K562 (cell line): Measurements from ENCODE around the gene NOC4L. TPM values are rescaled to one million over a fixed set of nuclear protein-coding genes. Genes with fewer than 3 reads are reported as not detected.

Experiments
- ATAC-seq: fragments of 200-7000 bp; cut with Tn5 transposase; 3 replicates; pipeline ENCODE4 v1.9.1; 2020; ENCODE audit warnings: moderate library complexity
- BruUV-seq: library from RNA; stranded (reverse); fragments of 400-500 nt; replicated peaks from 2 replicates; lab custom pipeline; 2021; lab: Mats Ljungman, UMichigan
- CTCF ChIA-PET: fragments of 300-600 bp; formaldehyde crosslinking; extraction: SDS; loops from one replicate; lab custom pipeline; 2021; ENCODE audit warnings: low intra/inter-chr PET ratio; lab: Yijun Ruan, JAX
- POLR2A ChIA-PET: fragments of 300-600, 350-650 bp; sonication (Branson Sonifier 250); formaldehyde crosslinking; extraction: SDS; loops from one replicate; lab custom pipeline; 2021; ENCODE audit warnings: antibody characterized with exemption, inconsistent platforms; lab: Yijun Ruan, JAX
- DNase-seq, 4 experiments: peaks; one replicate each; pipeline versions ENCODE4 v3.0.0 to v3.0.0-alpha.2; 2011 to 2018; ENCODE audit warnings: low spot score in 3 of 4, mixed read lengths in 3 of 4; ENCODE audit errors: extremely low read depth in 1 of 4
- FAIRE-seq: peaks from 2 replicates; lab custom pipeline; 2011; peaks lifted over from hg19 to GRCh38; lab: Jason Lieb, UNC
- H2AFZ ChIP-seq: 2 replicates; pipeline ENCODE4 v1.6.0; 2011; ENCODE audit warnings: low read depth, low read length, control low read depth, inconsistent platforms
- H3K27ac ChIP-seq: fragments of 200-600 bp; 3 replicates; pipeline ENCODE4 v1.8.0; 2011; ENCODE audit warnings: low read depth, mild to moderate bottlenecking, control low read depth, inconsistent platforms, low read length, moderate library complexity, mixed read lengths; ENCODE audit errors: extremely low read depth
- H3K27me3 ChIP-seq, 2 experiments: fragments of 300-600 bp in 1 of 2; 2 replicates in 1 of 2; 3 replicates in 1 of 2; pipeline versions ENCODE4 v1.6.0 to v1.8.0; 2011; ENCODE audit warnings: inconsistent platforms in 2 of 2, low read length in 2 of 2, mild to moderate bottlenecking in 1 of 2, mixed read lengths in 1 of 2, moderate library complexity in 1 of 2; ENCODE audit not compliant: control insufficient read depth in 2 of 2, insufficient read depth in 2 of 2
- H3K36me3 ChIP-seq: fragments of 300-600 bp; 3 replicates; pipeline ENCODE4 v1.8.0; 2011; ENCODE audit warnings: mild to moderate bottlenecking, low read length, inconsistent platforms; ENCODE audit not compliant: control insufficient read depth, insufficient read depth
- H3K4me1 ChIP-seq, 2 experiments: fragments of 200-600 bp in 1 of 2; replicated peaks in 1 of 2; 2 replicates in 1 of 2; 3 replicates in 1 of 2; pipeline versions ENCODE4 v1.5.1 to v1.8.0; 2011; ENCODE audit warnings: inconsistent platforms in 2 of 2, low read length in 2 of 2, mild to moderate bottlenecking in 1 of 2, mixed read lengths in 1 of 2, moderate library complexity in 1 of 2; ENCODE audit not compliant: control insufficient read depth in 2 of 2, insufficient read depth in 2 of 2
- H3K4me2 ChIP-seq: 2 replicates; pipeline ENCODE4 v1.6.1; 2011; ENCODE audit warnings: low read length, control low read depth, inconsistent platforms, mixed read lengths; ENCODE audit not compliant: insufficient read depth
- H3K4me3 ChIP-seq: fragments of 200-600 bp; sonication (generic), shearing (Covaris generic); 2 replicates; pipeline ENCODE4 v1.5.1; 2016; ENCODE audit warnings: control low read depth, inconsistent platforms
- H3K79me2 ChIP-seq: fragments of 200-600 bp; 3 replicates; pipeline ENCODE4 v1.8.0; 2011; ENCODE audit warnings: low read length, inconsistent platforms; ENCODE audit not compliant: control insufficient read depth, insufficient read depth
- H3K9ac ChIP-seq, 2 experiments: 2 replicates each; pipeline versions ENCODE4 v1.6.0 to v1.6.1; 2011; ENCODE audit warnings: low read depth in 2 of 2, low read length in 2 of 2, control low read depth in 1 of 2, inconsistent platforms in 1 of 2, mild to moderate bottlenecking in 1 of 2, mixed read lengths in 1 of 2; ENCODE audit not compliant: insufficient read depth in 1 of 2
- H3K9me1 ChIP-seq: one replicate; pipeline ENCODE4 v1.6.0; 2011; ENCODE audit warnings: inconsistent platforms, mild to moderate bottlenecking, low read length, moderate library complexity; ENCODE audit not compliant: control insufficient read depth, insufficient read depth
- H3K9me3 ChIP-seq: replicated peaks from 2 replicates; pipeline ENCODE4 v1.5.1; 2011; ENCODE audit warnings: low read depth, low read length, inconsistent platforms; ENCODE audit not compliant: control insufficient read depth, insufficient read depth
- H4K20me1 ChIP-seq: replicated peaks from 2 replicates; pipeline ENCODE4 v1.6.1; 2011; ENCODE audit warnings: low read length, inconsistent platforms, mixed read lengths; ENCODE audit not compliant: control insufficient read depth, insufficient read depth
- CBX8 ChIP-seq: fragments of 200-600 bp; sonication (generic); IDR thresholded peaks from 2 replicates; pipeline ENCODE4 v1.6.1; 2012; ENCODE audit warnings: borderline replicate concordance, mixed run types, low read depth, mild to moderate bottlenecking, moderate library complexity, mixed read lengths, low read length, control low read depth, inconsistent platforms; ENCODE audit not compliant: poor library complexity, severe bottlenecking; ENCODE audit errors: extremely low read depth
- FOSL1 ChIP-seq: fragments of 200-800 bp; sonication (Bioruptor generic); conservative IDR thresholded peaks from 2 replicates; pipeline ENCODE4 v1.6.1; 2016; ENCODE audit warnings: missing genetic modification characterization, missing compliant biosample characterization
- JUN ChIP-seq, 2 experiments: sonication (generic) in 1 of 2; formaldehyde crosslinking in 1 of 2; IDR thresholded peaks; 2 replicates each; pipeline versions ENCODE4 v1.6.1 to v1.8.0; 2012 to 2022; ENCODE audit warnings: borderline replicate concordance in 2 of 2, mild to moderate bottlenecking in 2 of 2, improper control_type of control experiment in 1 of 2, low read depth in 1 of 2, low read length in 1 of 2, missing genetic modification reagents in 1 of 2
- ZNF586 ChIP-seq: fragments of 450-650 bp; formaldehyde crosslinking; conservative IDR thresholded peaks from 2 replicates; pipeline ENCODE4 v1.4.0; 2020; ENCODE audit warnings: mild to moderate bottlenecking, moderate library complexity
- WGBS: fragments of 100-300 bp; shearing (Covaris generic); methylation state at CpG from one replicate; pipeline ENCODE4 v1.1.6; 2016; ENCODE audit warnings: low coverage, mixed read lengths; ENCODE audit not compliant: insufficient coverage; ENCODE audit errors: missing lambda C conversion rate; 5-methylcytosine and 5-hydroxymethylcytosine counted together
- in situ Hi-C: fragments of 300-500 bp; cut with MboI; formaldehyde crosslinking; loops from 4 replicates; pipeline ENCODE4 v1.15.0; 2018; ENCODE audit warnings: inconsistent platforms, mixed read lengths
- intact Hi-C: fragments of 100-400 bp; cut with micrococcal nuclease; formaldehyde crosslinking; loops from 2 replicates; pipeline ENCODE4 v1.14.2; 2022
- polyA plus RNA-seq, 8 experiments: library from polyadenylated mRNA; depleted of rRNA in 4 of 8; stranded (reverse) in 5 of 8; unstranded in 3 of 8; fragments of >200 nt; fragmentation: Nextera tagmentation in 2 of 8; fragmentation: Illumina TruSeq in 1 of 8; extraction: Ambion mirVana in 2 of 8; extraction: Trizol in 1 of 8; gene quantifications; 2 replicates each; pipeline versions ENCODE4 v1.2.1 to v1.2.3, GENCODE V29; 2011 to 2014; ENCODE audit warnings: inconsistent platforms in 1 of 8, missing spikeins in 1 of 8
- total RNA-seq, 7 experiments: library from RNA; depleted of rRNA in 6 of 7; stranded (reverse); fragments of >200 nt in 6 of 7; fragmentation: Illumina TruSeq in 2 of 7; extraction: Trizol in 2 of 7; gene quantifications; 2 replicates each; pipeline versions ENCODE4 v1.2.1 to v1.2.3, GENCODE V29; 2011 to 2021; ENCODE audit warnings: low replicate concordance in 1 of 7
- TF ChIP-seq, protein P1 (sequence below), 2 experiments: fragments of 450-650 bp; IDR thresholded peaks; 2 replicates each; pipeline ENCODE4 v1.6.1; 2016

NOC4L gene
- total and polyA plus RNA-seq, 9 of the 15 experiments (the other 6 are each of a cell fraction or from before 2014, with no cell fraction given), result 1.3 to 77.0 (median 20.0) TPM

DNA sequence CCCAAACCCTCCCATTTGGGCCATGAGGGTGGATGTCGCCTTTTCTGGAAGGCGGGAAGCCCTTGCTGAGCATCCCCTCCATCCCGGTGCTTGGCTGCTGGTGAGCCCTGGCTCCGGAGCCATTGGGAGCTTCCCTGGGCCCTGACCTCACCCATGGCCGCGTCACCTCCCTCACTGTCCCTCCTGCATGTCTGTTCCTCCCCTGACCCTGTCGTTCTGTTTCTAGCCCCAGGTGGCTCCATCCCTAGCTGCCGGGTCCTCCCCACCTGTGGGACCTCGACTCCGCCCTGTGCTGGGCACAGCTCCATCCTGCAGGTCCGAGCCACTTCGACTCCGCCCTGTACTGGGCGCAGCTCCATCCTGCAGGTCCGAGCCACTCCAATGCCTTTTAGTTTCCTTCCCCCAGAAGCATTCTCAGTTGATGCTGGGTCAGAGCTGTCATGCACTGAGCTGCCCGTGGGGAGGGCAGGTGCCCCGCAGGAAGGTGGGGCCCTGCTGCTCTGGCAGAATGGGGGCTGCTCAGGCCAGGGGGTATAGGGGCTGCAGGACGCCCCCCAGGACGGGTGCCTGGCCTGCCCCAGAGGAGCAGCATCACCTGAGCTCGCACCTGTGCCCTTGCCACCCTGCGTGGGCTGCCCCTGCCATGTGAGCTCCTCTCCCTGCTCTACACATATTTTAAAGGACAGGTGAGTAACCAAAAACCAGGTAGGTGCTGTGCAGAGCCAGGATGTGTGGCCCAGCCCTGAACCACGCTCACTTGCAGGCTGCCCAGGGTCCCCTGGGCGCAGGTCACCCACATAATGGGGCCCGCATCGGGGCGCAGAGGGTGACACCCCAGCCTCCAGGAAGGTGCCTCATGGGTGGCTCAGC, 19.0 kb downstream of the NOC4L start:
- ATAC-seq (no peak), FAIRE-seq (no peak), DNase-seq (no peak)
- Histone ChIP-seq H3K4me2 (no peak overlapping the region), H3K9ac (no peak overlapping the region), H3K4me3 (no peak overlapping the region), H3K36me3 (peaks cover 2% of the 10 kb centered on the region; the same call in 2 of the 3 replicates), H4K20me1 (no peaks in the 10 kb centered on the region), H3K27ac (no peak overlapping the region), H3K79me2 (no peaks in the 10 kb centered on the region), H3K9me3 (no peaks in the 10 kb centered on the region), H3K9me1 (no peaks in the 10 kb centered on the region), H2AFZ (no peak overlapping the region), H3K4me1 (peaks cover 0 to 43% of the 10 kb centered on the region in 2 experiments; a peak in 4 of 5 replicates), H3K27me3 (no peaks in the 10 kb centered on the region)
- ChIA-PET POLR2A (interaction anchor here (0.6 to 0.7 kb wide), 2 partner anchors 192 to 413 kb away, joined by 3 to 4 read pairs; no protein-coding TSS in a partner anchor), CTCF (no interaction called here)
- intact Hi-C loops (no loop called here), in situ Hi-C loops (no loop called here)
- no peak for TF ChIP-seq CBX8
- TF ChIP-seq FOSL1 (tag), result no peak
- no peak for TF ChIP-seq JUN (IDR thresholded peaks at IDR 0.05; ENCODE audit: borderline replicate concordance, low read depth, low read length)
- no peak for TF ChIP-seq JUN (CRISPR knock-in tag; IDR thresholded peaks at IDR 0.05; ENCODE audit: borderline replicate concordance)
- no peak for TF ChIP-seq ZNF586 (CRISPR knock-in tag)
- TF ChIP-seq, protein P1, sequence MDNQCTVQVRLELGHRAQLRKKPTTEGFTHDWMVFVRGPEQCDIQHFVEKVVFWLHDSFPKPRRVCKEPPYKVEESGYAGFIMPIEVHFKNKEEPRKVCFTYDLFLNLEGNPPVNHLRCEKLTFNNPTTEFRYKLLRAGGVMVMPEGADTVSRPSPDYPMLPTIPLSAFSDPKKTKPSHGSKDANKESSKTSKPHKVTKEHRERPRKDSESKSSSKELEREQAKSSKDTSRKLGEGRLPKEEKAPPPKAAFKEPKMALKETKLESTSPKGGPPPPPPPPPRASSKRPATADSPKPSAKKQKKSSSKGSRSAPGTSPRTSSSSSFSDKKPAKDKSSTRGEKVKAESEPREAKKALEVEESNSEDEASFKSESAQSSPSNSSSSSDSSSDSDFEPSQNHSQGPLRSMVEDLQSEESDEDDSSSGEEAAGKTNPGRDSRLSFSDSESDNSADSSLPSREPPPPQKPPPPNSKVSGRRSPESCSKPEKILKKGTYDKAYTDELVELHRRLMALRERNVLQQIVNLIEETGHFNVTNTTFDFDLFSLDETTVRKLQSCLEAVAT (IDR thresholded peaks at IDR 0.05), result no peak
- WGBS, result 38% methylated on average over 22 of the region's 26 CpGs
- BruUV-seq, result no TSS peak
